ENCODE results near the gene RANBP9. TPM values are rescaled to one million over a fixed set of nuclear protein-coding genes. Genes with fewer than 3 reads are reported as not detected.
A peak's percentile ranks its signal among the peaks of the same experiment; 100 is the strongest.

Gene RANBP9
- total RNA-seq, 1 donor from 2014 or later, result 29.8 TPM

DNA sequence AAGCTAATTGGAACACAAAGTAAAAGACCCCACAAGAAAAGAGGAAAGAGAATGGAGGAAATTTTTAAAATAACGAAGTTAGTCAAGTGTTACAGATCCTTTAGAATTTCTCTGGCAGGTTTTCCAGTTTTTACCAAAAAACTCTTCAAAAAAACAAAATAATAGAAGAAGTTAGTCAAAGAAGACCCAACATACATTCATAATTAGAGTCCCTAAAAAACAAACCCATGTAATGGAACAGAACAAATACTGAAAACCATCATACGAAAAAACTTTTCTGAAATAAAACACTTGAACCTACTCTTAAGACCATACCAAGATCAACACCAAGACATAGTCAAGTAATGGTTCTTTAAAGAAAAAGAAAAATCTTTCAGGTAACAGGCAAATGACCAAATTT, 31.6 kb downstream of the RANBP9 start:
- DNase-seq (ENCODE audit: extremely low read depth, low read depth, low spot score), result no peak

DNA sequence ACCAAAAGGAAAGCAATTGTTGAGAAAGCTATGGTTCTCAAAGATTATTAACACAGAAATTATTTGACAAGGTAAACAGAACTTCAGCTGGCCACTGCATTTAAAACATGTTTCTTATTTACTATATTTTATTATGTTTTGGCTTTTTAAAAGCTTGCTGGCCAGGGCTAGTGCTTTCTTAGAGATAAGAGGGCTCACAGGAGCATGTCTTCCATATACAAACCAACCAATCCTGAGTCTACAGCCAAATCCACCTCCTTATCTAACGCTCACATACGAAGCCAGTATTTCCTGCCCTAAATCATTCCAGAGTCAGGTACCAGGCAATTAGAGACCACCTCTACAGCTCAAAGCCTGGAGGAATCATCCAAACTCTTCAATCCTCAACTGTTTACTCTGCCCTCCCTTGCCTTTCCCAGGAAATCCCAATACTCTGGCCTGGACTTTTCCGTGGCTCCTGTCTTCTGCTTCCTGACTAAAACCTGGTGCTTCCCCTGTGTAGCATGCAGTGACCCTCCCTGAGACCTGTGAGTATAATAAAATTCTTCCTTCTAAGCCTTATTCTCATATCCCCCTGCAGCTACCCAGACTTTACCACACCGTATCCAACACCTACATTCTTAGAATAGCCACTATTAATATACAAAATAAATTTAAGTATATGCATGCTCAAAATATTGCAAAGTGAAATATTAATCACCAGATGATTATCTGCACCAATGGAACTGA, 33.2 kb downstream of the RANBP9 start:
- peak; percentile 56 for DNase-seq (ENCODE audit: extremely low read depth, low read depth, low spot score)

DNA sequence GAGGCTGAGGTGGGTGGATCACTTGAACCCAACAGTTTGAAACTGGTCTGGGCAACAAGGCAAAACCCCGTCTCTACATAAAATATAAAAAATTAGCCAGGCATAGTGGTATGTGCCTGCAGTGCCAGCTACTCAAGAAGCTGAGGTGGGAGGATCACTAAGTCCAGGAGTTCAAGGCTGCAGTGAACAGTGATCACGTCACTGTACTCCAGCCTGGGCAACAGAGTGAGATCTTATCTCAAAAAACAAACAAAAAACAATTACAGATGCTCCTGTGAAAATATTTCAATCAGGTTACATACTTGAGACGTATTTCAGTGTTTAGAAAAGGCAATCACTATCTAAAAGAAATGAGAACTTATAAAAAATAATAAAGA, 33.8 kb downstream of the RANBP9 start:
- peak; percentile 9 for DNase-seq (ENCODE audit: extremely low read depth, low read depth, low spot score)

DNA sequence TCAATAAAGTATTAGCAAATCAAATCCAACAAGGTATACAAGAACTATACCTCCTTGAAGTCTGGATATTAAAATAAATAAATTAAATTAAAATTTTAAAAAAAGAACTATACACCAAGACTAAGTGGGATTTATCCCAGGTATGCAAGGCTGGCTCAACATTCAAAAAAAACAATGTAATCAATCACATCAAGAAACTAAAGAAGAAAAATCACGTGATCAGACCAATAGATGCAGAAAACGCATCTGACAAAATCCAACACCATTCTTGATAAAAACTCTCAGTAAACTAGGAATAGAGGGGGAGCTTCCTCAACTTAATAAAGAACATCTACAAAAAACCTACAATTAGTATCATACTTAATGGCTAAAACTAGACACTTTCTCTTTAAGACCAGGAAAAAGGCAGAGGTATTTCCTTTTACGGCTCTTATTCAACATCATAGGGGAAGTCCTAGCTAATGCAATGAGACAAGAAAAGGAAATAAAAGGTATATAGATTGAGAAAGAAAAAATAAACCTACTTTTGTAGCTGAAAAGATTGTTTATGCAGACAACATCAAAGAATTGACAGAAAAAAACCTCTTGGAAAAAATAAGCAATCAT, 35.0 kb downstream of the RANBP9 start:
- no peak for DNase-seq (ENCODE audit: extremely low read depth, low read depth, low spot score)

DNA sequence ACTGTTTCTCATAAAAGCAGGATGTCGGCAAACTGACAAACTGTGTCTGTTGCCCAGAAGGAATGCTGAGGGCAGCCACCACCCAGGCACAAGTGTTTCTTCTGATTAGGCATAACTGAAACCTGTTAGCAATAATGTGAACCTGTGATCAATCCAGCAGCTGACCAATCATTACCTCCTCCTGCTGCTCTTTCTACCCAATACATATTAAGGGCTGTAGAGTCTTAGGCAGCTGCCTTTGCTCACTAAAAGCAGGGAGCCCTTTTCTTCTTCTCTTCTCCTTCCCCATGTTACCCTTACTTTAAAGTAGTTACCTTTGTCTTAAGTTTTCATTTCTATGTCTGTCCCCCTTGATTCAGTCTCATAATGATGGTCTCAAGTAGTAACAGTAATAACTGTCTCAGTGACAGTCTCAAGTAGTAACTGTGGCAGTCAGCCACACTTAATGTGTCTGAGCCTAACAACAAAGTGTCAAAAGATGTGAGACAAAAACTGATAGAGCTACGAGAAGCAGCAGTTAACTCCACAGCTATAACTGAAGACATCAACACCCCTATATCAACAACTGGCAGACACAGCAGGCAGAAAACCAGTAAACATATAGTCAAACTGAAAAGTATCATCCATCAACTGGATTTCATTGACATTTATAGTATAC, 37.0 kb downstream of the RANBP9 start:
- DNase-seq (ENCODE audit: extremely low read depth, low read depth, low spot score), result no peak

DNA sequence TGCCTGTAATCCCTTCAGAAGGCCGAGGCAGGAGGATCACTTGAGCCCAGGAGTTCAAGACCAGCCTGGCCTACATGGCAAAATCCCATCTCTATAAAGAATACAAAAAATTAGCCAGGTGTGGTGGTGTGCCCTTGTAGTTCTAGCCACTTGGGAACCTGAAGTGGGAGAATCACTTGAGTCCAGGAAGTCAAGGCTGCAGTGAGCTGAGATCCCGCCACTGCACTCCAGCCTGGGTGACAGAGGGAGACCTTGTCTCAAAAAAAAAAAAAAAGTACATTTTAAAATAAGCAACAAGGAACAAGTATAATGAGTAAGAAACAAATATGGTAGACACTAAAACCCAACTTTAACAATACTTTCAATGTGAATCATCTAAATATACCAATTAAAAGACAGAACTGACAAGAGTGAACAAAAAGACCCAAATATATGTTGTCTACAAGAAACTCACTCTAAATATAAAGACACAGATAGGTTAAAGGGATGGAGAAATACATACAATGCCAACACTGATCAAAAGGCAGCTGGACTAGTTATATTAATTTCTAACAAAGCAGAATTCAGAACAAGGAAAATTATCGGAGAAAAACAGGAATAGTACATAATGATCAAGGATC, 37.7 kb downstream of the RANBP9 start:
- no peak for DNase-seq (ENCODE audit: extremely low read depth, low read depth, low spot score)

DNA sequence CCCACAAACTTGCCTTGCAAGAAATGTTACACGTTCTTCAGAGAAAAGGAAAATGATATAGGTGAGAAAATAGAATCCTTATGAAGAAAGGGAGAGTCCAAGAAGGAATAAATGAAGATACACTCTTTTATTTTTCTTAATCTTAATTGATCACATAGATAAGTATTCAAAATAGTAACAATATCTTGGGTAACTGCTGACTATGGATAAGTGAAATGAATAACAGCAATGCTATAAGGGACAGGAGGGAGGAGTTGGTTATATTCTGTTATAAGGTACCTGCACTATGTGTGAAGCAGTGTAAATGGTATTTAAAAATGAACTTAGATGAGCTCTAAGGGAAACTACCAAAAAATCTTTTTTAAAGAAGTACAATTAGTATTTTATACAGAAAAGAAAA, 38.3 kb downstream of the RANBP9 start:
- DNase-seq (ENCODE audit: extremely low read depth, low read depth, low spot score), result no peak

DNA sequence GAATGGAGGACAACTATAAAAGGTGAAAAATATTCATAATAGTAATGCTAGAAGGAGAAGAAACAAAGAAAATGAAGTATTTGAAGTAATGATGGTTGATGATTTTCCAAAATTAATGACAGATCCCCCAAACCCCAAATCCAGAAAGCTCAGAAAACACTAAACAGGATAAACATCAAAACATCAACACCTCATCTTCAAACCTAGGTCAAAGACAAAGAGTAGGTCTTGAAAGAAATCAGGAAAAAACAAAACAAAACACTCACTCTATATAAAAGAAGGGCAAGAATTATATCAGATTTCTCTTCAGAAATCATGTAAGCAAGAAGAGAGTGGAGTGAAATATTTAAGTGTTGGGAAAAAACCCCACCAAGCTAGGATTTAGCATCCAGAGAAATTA, 38.7 kb downstream of the RANBP9 start:
- DNase-seq (ENCODE audit: extremely low read depth, low read depth, low spot score), result no peak

DNA sequence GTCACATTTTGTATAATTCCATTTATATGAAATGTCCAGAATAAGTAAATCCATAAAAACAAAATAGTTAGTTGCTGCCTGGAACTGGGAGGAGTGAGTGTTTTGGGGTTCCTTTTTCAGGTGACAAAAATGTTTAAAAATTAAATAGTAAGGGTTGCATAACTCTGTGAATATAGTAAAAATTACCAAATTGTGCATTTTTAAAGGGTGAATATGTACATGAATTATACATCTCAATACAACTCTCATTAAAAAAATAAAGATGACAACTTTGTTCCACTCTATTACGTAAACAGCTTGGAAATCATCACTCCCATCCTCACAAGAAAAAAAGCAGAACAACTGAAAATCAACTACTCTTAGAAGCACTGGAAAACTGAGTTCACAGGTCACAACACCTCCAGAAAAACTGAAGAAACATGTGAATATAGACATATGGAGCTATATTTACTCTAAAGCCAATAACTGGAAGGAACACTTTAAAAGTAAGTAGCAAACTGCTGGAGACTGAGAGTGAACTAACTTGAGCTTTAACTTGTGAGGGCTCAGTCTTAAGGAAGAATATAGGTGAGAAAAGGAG, 40.0 kb downstream of the RANBP9 start:
- no peak for DNase-seq (ENCODE audit: extremely low read depth, low read depth, low spot score)

DNA sequence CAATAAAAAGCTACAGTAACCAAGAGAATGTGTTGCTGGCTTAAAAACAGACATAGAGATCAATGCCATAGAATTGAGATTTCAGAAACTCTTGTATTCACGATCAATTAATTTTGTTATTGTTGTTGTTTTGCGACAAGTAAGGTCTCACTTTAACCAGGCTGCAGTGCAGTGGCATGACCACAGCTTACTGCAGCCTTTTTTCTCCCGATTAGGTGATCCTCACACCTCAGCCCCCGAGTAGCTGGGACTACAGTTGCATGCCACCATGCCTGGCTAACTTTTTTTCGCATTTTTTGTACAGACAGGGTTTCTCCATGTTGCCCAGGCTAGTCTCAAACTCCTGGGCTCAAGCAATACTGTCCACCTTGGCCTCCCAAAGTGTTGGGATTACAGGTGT, 42.2 kb downstream of the RANBP9 start:
- no peak for DNase-seq (ENCODE audit: extremely low read depth, low read depth, low spot score)

DNA sequence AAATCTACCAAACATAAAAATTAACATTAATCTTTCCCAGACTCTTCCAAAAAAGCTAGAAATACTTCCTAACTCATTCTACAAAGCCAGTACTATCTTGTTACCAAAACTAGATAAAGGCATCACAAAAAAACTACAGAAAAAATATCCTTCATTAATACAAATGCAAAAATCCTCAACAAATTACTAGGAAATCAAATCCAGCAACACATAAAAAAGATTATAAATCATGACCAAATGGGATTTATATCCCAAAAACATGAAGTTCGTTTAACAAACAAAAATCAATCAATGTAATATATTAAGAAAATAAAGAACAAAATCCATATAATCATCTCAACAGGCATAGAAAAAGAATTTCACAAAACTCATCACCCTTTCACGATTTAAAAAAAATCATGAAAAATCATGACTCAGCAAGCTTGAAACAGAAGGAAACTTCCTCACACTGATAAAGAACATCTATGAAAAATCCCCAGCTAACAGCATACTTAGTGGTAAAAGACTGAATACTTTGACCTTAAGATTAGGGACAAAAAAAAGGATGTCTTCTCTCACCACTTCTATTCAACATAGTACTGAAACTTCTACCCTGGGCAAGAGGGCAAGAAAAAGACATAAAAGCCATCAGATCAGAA, 43.2 kb downstream of the RANBP9 start:
- DNase-seq (ENCODE audit: extremely low read depth, low read depth, low spot score), result no peak

DNA sequence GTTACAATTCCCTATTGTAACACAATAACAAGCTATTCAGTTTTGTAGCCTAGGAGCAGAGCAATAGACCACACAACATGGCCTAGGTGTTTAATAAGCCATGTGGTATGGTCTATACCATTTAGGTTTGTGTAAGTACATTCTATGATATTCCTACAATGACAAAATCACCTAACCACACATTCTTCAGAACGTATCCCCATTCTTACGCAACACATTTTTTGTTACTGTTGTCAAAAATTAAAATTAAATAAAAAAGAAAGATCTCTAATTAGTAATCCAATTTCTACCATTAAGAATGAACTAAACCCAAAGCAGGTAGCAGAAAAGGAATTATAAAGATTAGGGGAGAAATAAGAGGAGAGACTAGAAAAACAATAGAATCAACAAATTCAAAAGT, 44.0 kb downstream of the RANBP9 start:
- DNase-seq (ENCODE audit: extremely low read depth, low read depth, low spot score), result no peak

DNA sequence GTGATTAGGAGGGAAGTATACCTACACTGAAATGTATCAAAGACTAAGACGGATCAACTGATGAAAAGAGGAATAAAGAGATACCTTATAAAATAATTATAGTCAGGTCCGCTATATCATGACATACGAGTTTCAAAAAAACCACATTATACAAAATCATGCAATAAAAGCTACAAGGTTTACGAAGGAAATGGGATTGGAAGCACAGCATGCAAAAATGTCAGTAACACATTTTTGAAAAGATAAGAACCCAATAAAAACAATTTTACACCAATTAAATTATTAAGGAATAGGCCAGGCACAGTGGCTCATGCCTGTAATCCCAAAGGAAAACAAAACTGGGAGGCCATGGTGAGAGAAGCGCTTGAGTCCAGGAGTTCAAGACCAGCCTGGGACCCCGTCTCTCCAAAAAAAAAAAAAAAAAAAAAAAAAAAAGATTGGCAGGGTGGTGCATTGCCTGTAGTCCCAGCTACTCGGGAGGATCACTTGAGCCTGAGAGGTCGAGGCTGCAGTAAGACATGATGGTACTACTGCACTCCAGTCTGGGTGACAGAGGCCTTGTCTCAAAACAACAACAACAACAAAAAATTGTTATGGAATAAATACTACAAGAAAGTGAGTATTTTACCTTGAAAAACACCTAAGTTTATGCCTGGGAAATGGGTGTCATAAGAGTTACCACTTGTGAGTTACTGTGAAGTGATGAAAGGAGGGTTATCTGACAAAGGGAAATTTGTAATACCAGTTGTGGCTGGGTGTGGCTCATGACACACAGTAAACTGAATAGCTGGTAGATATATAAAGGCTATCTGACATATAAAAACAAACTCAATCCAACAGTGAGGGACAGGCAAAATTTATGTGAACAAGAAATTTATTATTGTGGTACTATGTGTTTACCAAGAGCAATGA, 45.2 kb downstream of the RANBP9 start:
- DNase-seq (ENCODE audit: extremely low read depth, low read depth, low spot score), result no peak

DNA sequence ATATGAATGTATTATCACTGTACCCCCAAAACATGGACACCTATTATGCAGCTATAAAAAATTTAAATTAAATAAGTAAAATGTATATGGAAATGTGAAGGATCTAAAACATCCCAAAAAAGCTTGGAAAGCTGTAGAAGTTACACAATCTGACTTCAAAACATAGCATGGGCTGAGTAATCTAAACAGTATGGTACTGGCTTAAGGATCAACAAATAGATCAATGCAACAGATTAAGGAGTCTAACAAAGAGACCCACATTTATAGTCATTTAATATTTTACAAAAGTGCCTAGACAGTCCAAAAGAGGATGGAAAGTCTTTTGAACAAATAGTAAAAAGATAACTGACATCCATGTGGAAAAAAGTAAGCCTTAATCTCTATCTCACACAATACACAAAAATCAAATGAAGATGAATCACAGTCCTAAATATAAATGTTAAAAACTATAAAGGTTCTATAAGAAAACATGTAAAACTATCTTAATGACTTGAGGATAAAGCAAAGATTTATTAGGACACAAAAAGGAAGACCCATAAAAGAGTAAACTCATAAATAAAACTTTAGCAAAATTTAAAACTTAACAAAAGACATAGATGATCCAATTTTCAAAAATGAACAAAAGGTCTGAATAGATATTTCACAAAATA, 46.8 kb downstream of the RANBP9 start:
- no peak for DNase-seq (ENCODE audit: extremely low read depth, low read depth, low spot score)

DNA sequence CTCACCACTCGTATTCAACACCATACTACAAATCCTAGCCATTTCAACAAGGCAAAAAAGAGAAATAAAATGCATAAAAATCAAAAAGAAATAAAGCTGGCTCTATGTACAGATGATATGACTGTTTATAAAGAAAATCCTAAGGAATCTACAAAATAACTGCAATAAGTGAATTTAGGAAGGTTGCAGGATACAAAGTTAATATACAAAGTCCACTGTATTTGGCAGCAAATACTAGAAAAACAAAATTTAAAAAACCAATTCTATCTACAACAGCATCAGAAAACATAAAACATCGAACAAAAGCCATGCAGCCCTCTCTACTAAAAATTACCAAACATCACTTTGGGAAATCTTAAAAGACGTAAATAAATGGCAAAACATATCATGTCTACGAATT, 47.6 kb downstream of the RANBP9 start:
- no peak for DNase-seq (ENCODE audit: extremely low read depth, low read depth, low spot score)

DNA sequence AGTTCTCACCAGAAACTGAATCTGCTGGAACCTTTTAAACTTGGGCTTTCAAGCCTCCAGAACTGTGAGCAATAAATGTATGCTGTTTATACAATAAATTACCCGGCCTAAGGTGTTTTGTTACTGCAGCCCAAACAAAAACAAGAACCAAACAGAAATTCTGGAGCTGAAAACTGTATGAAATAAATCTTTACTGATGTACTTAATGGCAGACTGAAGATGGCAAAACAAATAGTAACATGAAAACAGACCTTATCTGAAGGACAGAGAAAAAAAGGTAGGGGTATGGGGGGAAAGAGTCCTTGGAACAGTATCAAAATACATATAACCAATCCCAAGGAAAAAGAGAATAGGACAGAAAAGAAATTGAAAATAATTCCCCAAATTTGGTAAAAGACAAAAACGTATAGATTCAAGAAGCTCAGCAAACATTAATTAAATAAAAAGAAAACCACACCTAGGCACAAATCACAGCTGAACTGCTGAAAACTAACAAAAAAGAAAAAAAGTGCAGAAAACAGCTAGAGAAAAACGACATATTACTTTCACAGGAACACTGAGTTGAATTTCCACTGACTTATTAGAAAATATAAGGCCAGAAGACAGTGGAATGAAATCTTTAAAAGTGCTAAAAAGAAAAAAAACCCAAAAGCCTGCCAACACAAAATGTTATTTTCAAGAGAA, 48.8 kb downstream of the RANBP9 start:
- no peak for DNase-seq (ENCODE audit: extremely low read depth, low read depth, low spot score)

DNA sequence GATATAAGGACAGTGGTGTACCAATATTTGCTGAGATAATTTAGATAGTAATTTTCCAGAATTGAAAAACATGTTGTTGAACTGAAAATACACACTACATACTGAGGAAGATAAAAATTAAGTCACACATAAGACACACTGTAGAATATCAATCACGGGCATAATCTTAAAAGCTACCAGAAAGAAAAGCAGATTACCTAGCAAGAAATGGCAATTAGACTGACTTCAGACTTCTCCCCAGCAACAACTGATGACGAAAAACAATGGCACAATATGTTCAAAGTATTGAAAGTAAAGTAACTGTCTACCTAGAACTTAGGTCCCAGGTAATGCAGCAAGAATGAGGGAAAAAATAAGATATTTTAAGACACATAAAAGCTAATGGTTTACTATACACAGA, 50.0 kb downstream of the RANBP9 start:
- DNase-seq (ENCODE audit: extremely low read depth, low read depth, low spot score), result no peak

DNA sequence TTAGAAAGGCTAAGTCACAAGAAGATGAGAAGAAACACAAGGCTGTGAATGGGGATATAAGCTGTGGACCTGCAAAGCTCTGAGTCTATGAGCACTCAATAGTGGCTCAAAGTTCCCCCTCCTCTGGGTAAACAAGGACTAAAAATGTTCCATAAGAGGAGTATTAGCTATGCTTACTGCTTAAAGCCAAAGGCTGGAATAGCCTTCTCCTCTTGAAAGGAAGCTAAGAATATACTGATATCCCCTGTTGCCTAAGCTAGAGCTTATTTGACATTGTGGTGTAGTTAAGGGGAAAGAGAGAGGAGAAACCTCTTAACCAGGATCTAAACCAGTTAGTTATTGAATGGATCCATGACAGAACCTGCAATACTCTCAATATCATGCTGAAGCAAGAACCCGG, 50.7 kb downstream of the RANBP9 start:
- no peak for DNase-seq (ENCODE audit: extremely low read depth, low read depth, low spot score)

DNA sequence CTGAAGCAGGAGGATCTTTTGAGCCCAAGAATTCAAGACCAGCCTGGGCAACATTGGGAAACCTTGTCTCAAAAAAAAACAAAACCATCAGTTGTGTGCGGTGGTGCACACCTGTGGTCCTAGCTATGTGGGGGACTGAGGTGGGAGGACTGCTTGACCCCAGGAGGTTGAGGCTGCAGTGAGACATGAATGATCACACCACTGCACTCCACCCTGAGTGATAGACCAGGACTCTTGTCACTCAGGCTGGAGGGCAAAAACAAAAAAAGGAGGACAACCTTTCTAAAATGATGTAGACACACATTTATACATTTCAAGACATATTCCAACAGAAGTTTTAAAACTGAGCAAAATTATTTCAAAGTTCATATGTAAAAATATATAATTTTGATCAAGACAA, 51.4 kb downstream of the RANBP9 start:
- DNase-seq (ENCODE audit: extremely low read depth, low read depth, low spot score), result no peak
